ENCODE results near the gene CRYGD.
"Not testable (repeated sequence)": the region's sequence is repeated elsewhere in the genome, so short reads cannot be mapped to it uniquely, and the experiment has no call there.

CRYGD gene

GRCh38 chr2:208130712-208131110 is 6.4 kb upstream of the CRYGD start:
- H3K36me3 ChIP-seq (ENCODE audit: control insufficient read depth, insufficient read depth, low read length), result no peaks in the 10 kb centered on the region
- no peaks in the 10 kb centered on the region for H3K4me1 ChIP-seq (ENCODE audit: control insufficient read depth, insufficient read depth, low read length, poor library complexity, severe bottlenecking)
- no peak overlapping the region for H3K4me3 ChIP-seq (ENCODE audit: insufficient read depth, low read depth, low read length, poor library complexity, severe bottlenecking)
- no peak for DNase-seq
- H3K9me3 ChIP-seq (ENCODE audit: control insufficient read depth, low read length), result no peaks in the 10 kb centered on the region
- H3K27me3 ChIP-seq (replicated peaks; ENCODE audit: control insufficient read depth, insufficient read depth, low read length, poor library complexity, severe bottlenecking), result no peaks in the 10 kb centered on the region
- H3K27ac ChIP-seq (ENCODE audit: insufficient read depth, low read length, poor library complexity, severe bottlenecking), result no peak overlapping the region

GRCh38 chr2:208129744-208130711 is 5.7 kb upstream of the CRYGD start, which contains the start of gene CRYGC:
Gene CRYGC (minus strand): TSS chr2:208129828. CDS start chr2:208129792, 36 bp downstream.
- H3K27ac ChIP-seq (ENCODE audit: insufficient read depth, low read length, poor library complexity, severe bottlenecking), result no peak within 1 kb of the TSS
- H3K36me3 ChIP-seq (ENCODE audit: control insufficient read depth, insufficient read depth, low read length), result no peaks in the 10 kb centered on the region
- H3K27me3 ChIP-seq (replicated peaks; ENCODE audit: control insufficient read depth, insufficient read depth, low read length, poor library complexity, severe bottlenecking), result no peaks in the 10 kb centered on the region
- no peaks in the 10 kb centered on the region for H3K9me3 ChIP-seq (ENCODE audit: control insufficient read depth, low read length)
- no peak for DNase-seq
- no peaks in the 10 kb centered on the region for H3K4me1 ChIP-seq (ENCODE audit: control insufficient read depth, insufficient read depth, low read length, poor library complexity, severe bottlenecking)
- H3K4me3 ChIP-seq (ENCODE audit: insufficient read depth, low read depth, low read length, poor library complexity, severe bottlenecking), result no peak within 1 kb of the TSS

GRCh38 chr2:208128136-208128535 is 3.8 kb upstream of the CRYGD start:
- H3K27me3 ChIP-seq (replicated peaks; ENCODE audit: control insufficient read depth, insufficient read depth, low read length, poor library complexity, severe bottlenecking), result no peaks in the 10 kb centered on the region
- DNase-seq, result no peak
- no peaks in the 10 kb centered on the region for H3K36me3 ChIP-seq (ENCODE audit: control insufficient read depth, insufficient read depth, low read length)
- no peaks in the 10 kb centered on the region for H3K4me1 ChIP-seq (ENCODE audit: control insufficient read depth, insufficient read depth, low read length, poor library complexity, severe bottlenecking)
- no peak overlapping the region for H3K27ac ChIP-seq (ENCODE audit: insufficient read depth, low read length, poor library complexity, severe bottlenecking)
- H3K9me3 ChIP-seq (ENCODE audit: control insufficient read depth, low read length), result no peaks in the 10 kb centered on the region
- H3K4me3 ChIP-seq (ENCODE audit: insufficient read depth, low read depth, low read length, poor library complexity, severe bottlenecking), result no peak overlapping the region

- no peak for DNase-seq
- no peaks in the 10 kb centered on the region for H3K27me3 ChIP-seq (replicated peaks; ENCODE audit: control insufficient read depth, insufficient read depth, low read length, poor library complexity, severe bottlenecking)
- H3K36me3 ChIP-seq (ENCODE audit: control insufficient read depth, insufficient read depth, low read length), result no peaks in the 10 kb centered on the region
- H3K27ac ChIP-seq (ENCODE audit: insufficient read depth, low read length, poor library complexity, severe bottlenecking), result no peak overlapping the region
- no peak overlapping the region for H3K4me3 ChIP-seq (ENCODE audit: insufficient read depth, low read depth, low read length, poor library complexity, severe bottlenecking)
- no peaks in the 10 kb centered on the region for H3K9me3 ChIP-seq (ENCODE audit: control insufficient read depth, low read length)
- H3K4me1 ChIP-seq (ENCODE audit: control insufficient read depth, insufficient read depth, low read length, poor library complexity, severe bottlenecking), result no peaks in the 10 kb centered on the region
These were observed 2.8 kb upstream of the CRYGD start for GRCh38 chr2:208127090-208127489.

- H3K4me3 ChIP-seq (ENCODE audit: insufficient read depth, low read depth, low read length, poor library complexity, severe bottlenecking), result no peak overlapping the region
These were observed 927 bp upstream of the CRYGD start for GRCh38 chr2:208125251-208125650.

GRCh38 chr2:208122248-208122647 is 2.1 kb downstream of the CRYGD start:
- Histone ChIP-seq H3K9me3 (ENCODE audit: control insufficient read depth, low read length) (no peaks in the 10 kb centered on the region), H3K27me3 (replicated peaks; ENCODE audit: control insufficient read depth, insufficient read depth, low read length, poor library complexity, severe bottlenecking) (no peaks in the 10 kb centered on the region), H3K4me1 (ENCODE audit: control insufficient read depth, insufficient read depth, low read length, poor library complexity, severe bottlenecking) (no peaks in the 10 kb centered on the region), H3K36me3 (ENCODE audit: control insufficient read depth, insufficient read depth, low read length) (no peaks in the 10 kb centered on the region), H3K4me3 (ENCODE audit: insufficient read depth, low read depth, low read length, poor library complexity, severe bottlenecking) (no peak overlapping the region), H3K27ac (ENCODE audit: insufficient read depth, low read length, poor library complexity, severe bottlenecking) (no peak overlapping the region)
- DNase-seq, result no peak

More at GRCh38 chr2:208125251-208125650, 927 bp upstream of the CRYGD start:
- DNase-seq, result no peak
- H3K36me3 ChIP-seq (ENCODE audit: control insufficient read depth, insufficient read depth, low read length), result no peaks in the 10 kb centered on the region
- H3K9me3 ChIP-seq (ENCODE audit: control insufficient read depth, low read length), result no peaks in the 10 kb centered on the region
- H3K27ac ChIP-seq (ENCODE audit: insufficient read depth, low read length, poor library complexity, severe bottlenecking), result no peak overlapping the region
- no peaks in the 10 kb centered on the region for H3K4me1 ChIP-seq (ENCODE audit: control insufficient read depth, insufficient read depth, low read length, poor library complexity, severe bottlenecking)
- no peaks in the 10 kb centered on the region for H3K27me3 ChIP-seq (replicated peaks; ENCODE audit: control insufficient read depth, insufficient read depth, low read length, poor library complexity, severe bottlenecking)

GRCh38 chr2:208118918-208119317 is 5.4 kb downstream of the CRYGD start:
- Histone ChIP-seq H3K9me3 (ENCODE audit: control insufficient read depth, low read length) (no peaks in the 10 kb centered on the region), H3K4me1 (ENCODE audit: control insufficient read depth, insufficient read depth, low read length, poor library complexity, severe bottlenecking) (no peaks in the 10 kb centered on the region), H3K27me3 (replicated peaks; ENCODE audit: control insufficient read depth, insufficient read depth, low read length, poor library complexity, severe bottlenecking) (no peaks in the 10 kb centered on the region), H3K4me3 (ENCODE audit: insufficient read depth, low read depth, low read length, poor library complexity, severe bottlenecking) (no peak overlapping the region), H3K36me3 (ENCODE audit: control insufficient read depth, insufficient read depth, low read length) (no peaks in the 10 kb centered on the region), H3K27ac (ENCODE audit: insufficient read depth, low read length, poor library complexity, severe bottlenecking) (no peak overlapping the region)
- DNase-seq, result no peak

GRCh38 chr2:208117390-208117789 is 6.9 kb downstream of the CRYGD start:
- H3K4me3 ChIP-seq (ENCODE audit: insufficient read depth, low read depth, low read length, poor library complexity, severe bottlenecking), result not testable (repeated sequence)

GRCh38 chr2:208112969-208113368 is 11.4 kb downstream of the CRYGD start:
- Histone ChIP-seq H3K4me1 (ENCODE audit: control insufficient read depth, insufficient read depth, low read length, poor library complexity, severe bottlenecking) (no peaks in the 10 kb centered on the region), H3K27ac (ENCODE audit: insufficient read depth, low read length, poor library complexity, severe bottlenecking) (no peak overlapping the region), H3K36me3 (ENCODE audit: control insufficient read depth, insufficient read depth, low read length) (no peaks in the 10 kb centered on the region), H3K9me3 (ENCODE audit: control insufficient read depth, low read length) (no peaks in the 10 kb centered on the region), H3K27me3 (replicated peaks; ENCODE audit: control insufficient read depth, insufficient read depth, low read length, poor library complexity, severe bottlenecking) (no peaks in the 10 kb centered on the region), H3K4me3 (ENCODE audit: insufficient read depth, low read depth, low read length, poor library complexity, severe bottlenecking) (no peak overlapping the region)
- DNase-seq, result no peak

More at GRCh38 chr2:208117390-208117789, 6.9 kb downstream of the CRYGD start:
- not testable (repeated sequence) for H3K4me1 ChIP-seq (ENCODE audit: control insufficient read depth, insufficient read depth, low read length, poor library complexity, severe bottlenecking); H3K36me3 ChIP-seq (ENCODE audit: control insufficient read depth, insufficient read depth, low read length); H3K27ac ChIP-seq (ENCODE audit: insufficient read depth, low read length, poor library complexity, severe bottlenecking); DNase-seq; H3K27me3 ChIP-seq (replicated peaks; ENCODE audit: control insufficient read depth, insufficient read depth, low read length, poor library complexity, severe bottlenecking); H3K9me3 ChIP-seq (ENCODE audit: control insufficient read depth, low read length)

- H3K36me3 ChIP-seq (ENCODE audit: control insufficient read depth, insufficient read depth, low read length); H3K27ac ChIP-seq (ENCODE audit: insufficient read depth, low read length, poor library complexity, severe bottlenecking); DNase-seq: not testable (repeated sequence)
These were observed 12.0 kb downstream of the CRYGD start for GRCh38 chr2:208112273-208112745.

More at GRCh38 chr2:208112273-208112745, 12.0 kb downstream of the CRYGD start:
- H3K27me3 ChIP-seq (replicated peaks; ENCODE audit: control insufficient read depth, insufficient read depth, low read length, poor library complexity, severe bottlenecking); H3K4me3 ChIP-seq (ENCODE audit: insufficient read depth, low read depth, low read length, poor library complexity, severe bottlenecking); H3K9me3 ChIP-seq (ENCODE audit: control insufficient read depth, low read length); H3K4me1 ChIP-seq (ENCODE audit: control insufficient read depth, insufficient read depth, low read length, poor library complexity, severe bottlenecking): not testable (repeated sequence)

All from effector memory CD4-positive, alpha-beta T cell (primary cell).